AG04450 (cell line): Measurements from ENCODE around the gene PALLD. TPM values are rescaled to one million over a fixed set of nuclear protein-coding genes. Genes with fewer than 3 reads are reported as not detected.

Experiments used
- CTCF ChIA-PET: fragments of 300-600, 350-600 bp; formaldehyde crosslinking; extraction: SDS; loops from one replicate; lab custom pipeline; 2022; ENCODE audit warnings: antibody characterized with exemption, inconsistent platforms; lab: Charles Lee
- POLR2A ChIA-PET: fragments of 350-600 bp; formaldehyde crosslinking; extraction: SDS; loops from one replicate; lab custom pipeline; 2021; ENCODE audit warnings: antibody characterized with exemption, inconsistent platforms; lab: Yijun Ruan, JAX
- DNase-seq: peaks from one replicate; pipeline ENCODE4 v3.0.0-alpha.2; 2011; ENCODE audit warnings: low read depth, low spot score
- H3K27ac ChIP-seq: one replicate; pipeline ENCODE4 v1.5.1; 2012; ENCODE audit warnings: low read depth, low read length, control low read depth
- H3K27me3 ChIP-seq: one replicate; pipeline ENCODE4 v1.6.0; 2012; ENCODE audit warnings: low read length; ENCODE audit not compliant: control insufficient read depth, insufficient read depth
- H3K4me3 ChIP-seq: 2 replicates; pipeline ENCODE4 v1.5.1; 2011; ENCODE audit warnings: mild to moderate bottlenecking, low read depth, low read length, control low read depth
- H3K9me3 ChIP-seq: 2 replicates; pipeline ENCODE4 v1.5.1; 2012; ENCODE audit warnings: low read length; ENCODE audit not compliant: control insufficient read depth, insufficient read depth
- polyA plus RNA-seq: library from polyadenylated mRNA; depleted of rRNA; stranded (reverse); fragments of >200 nt; gene quantifications from 2 replicates; pipeline ENCODE4 v1.2.3, GENCODE V29; 2011
- TF ChIP-seq, protein P1 (sequence below): IDR thresholded peaks from 2 replicates; pipeline ENCODE4 v1.5.1; 2011; ENCODE audit warnings: low read depth, low read length, control low read depth, inconsistent platforms

The PALLD gene
- polyA plus RNA-seq, 1 experiment: 159 TPM

DNA sequence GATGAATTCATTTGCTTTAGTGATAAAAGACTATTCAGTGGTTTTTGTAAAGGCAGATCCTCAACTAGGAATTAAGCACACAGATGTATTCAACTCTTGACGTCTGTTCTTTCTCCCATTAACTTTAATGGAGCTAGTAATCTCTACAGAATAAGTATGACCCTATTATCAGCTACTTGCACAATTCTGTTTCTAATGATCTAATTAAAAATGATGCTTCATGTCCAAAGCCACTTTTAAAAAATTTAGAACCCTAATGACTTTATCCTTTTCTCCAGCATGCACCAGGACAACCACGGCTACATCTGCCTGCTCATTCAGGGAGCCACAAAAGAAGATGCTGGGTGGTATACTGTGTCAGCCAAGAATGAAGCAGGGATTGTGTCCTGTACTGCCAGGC lies 427.8 kb downstream of the PALLD start:
- POLR2A ChIA-PET: no interaction called here
- H3K27me3 ChIP-seq: no peaks in the 10 kb centered on the region
- no peak for DNase-seq
- TF ChIP-seq, protein P1, sequence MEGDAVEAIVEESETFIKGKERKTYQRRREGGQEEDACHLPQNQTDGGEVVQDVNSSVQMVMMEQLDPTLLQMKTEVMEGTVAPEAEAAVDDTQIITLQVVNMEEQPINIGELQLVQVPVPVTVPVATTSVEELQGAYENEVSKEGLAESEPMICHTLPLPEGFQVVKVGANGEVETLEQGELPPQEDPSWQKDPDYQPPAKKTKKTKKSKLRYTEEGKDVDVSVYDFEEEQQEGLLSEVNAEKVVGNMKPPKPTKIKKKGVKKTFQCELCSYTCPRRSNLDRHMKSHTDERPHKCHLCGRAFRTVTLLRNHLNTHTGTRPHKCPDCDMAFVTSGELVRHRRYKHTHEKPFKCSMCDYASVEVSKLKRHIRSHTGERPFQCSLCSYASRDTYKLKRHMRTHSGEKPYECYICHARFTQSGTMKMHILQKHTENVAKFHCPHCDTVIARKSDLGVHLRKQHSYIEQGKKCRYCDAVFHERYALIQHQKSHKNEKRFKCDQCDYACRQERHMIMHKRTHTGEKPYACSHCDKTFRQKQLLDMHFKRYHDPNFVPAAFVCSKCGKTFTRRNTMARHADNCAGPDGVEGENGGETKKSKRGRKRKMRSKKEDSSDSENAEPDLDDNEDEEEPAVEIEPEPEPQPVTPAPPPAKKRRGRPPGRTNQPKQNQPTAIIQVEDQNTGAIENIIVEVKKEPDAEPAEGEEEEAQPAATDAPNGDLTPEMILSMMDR: no peak
- CTCF ChIA-PET: interaction anchor here (0.5 to 4.9 kb wide), 29 partner anchors 9 to 745 kb away, joined by 3 to 74 read pairs (median 5); no protein-coding TSS in a partner anchor
- no peak overlapping the region for H3K27ac ChIP-seq
- H3K9me3 ChIP-seq: no peaks in the 10 kb centered on the region
- H3K4me3 ChIP-seq: no peak overlapping the region

DNA sequence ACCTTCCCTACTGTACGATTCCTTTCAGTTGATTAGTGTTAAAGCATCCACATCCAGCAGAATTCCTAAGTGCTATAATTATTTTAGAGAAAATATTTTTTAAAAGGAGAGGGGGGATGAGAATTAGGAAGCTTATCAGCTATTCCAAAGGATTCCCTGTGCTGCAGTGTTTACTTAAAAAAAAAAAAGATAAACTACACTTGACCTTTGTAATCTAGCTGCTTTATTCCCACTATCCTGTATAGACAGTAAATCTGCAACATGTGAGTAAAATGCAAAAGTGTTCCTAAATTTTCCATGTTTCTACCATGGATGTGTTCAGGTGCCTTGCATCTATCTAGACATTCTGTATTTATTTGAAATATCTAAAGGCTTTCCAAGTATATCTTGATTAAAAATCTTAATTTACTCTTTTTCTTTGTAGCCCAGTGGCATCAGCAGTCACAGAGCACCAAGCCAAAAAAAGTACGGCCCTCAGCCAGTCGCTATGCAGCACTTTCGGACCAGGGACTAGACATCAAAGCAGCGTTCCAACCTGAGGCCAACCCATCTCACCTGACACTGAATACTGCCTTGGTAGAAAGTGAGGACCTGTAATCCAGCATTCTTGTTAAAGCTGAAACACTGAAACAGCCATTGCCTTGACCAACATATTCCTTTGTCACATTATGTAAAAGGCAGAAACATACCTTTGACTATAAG lies 429.1 kb downstream of the PALLD start:
- DNase-seq: no peak
- ChIA-PET CTCF (interaction anchor here (0.6 kb wide), 1 partner anchor 560 kb away, joined by 3 read pairs; no protein-coding TSS in a partner anchor), POLR2A (no interaction called here)
- Histone ChIP-seq H3K4me3 (no peak overlapping the region), H3K27me3 (no peaks in the 10 kb centered on the region), H3K9me3 (peaks cover 6% of the 10 kb centered on the region), H3K27ac (no peak overlapping the region)
- TF ChIP-seq, protein P1: no peak

DNA sequence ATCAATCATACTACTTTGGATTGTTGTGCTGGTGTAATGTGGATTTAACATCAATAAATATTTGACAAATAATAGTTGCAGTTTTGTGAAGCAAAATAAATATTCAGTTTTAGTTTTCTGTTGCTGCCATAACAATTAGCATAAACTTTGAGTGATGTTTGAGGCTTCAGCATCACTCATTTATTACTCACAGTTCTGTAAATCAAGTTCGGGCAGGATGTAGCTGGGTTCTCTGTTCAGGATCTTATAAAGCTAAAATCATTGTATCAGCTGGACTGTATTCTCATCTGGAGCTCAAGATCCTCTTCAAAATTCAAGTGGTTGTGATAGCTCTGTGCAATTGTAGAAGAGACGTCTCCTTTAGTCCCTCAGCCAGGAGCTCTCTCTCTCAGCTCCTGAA lies 431.5 kb downstream of the PALLD start:
- peaks cover 15% of the 10 kb centered on the region for H3K9me3 ChIP-seq
- H3K27me3 ChIP-seq: no peaks in the 10 kb centered on the region
- no peak for DNase-seq
- H3K27ac ChIP-seq: no peak overlapping the region
- H3K4me3 ChIP-seq: no peak overlapping the region
- ChIA-PET POLR2A (no interaction called here), CTCF (interaction anchor here (1.7 kb wide), 2 partner anchors 557 to 565 kb away, joined by 6 to 7 read pairs; no protein-coding TSS in a partner anchor)
- TF ChIP-seq, protein P1: no peak

DNA sequence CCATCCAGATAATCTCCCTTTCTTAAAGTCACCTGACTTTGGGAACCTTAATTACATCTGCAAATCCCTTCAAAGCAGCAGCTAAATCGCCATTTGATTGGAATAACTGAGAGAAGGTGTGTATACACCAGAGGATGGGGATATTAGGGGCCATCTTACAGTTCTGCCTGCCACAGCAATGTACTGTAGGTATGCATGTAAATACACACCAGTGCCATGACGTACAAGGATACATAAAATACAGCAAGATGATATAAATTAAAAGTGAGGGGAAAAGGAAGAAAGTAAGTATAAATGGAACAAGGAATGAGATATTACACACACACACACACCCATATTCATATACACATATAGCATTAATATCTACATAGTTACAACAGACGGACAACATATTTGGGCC lies 432.0 kb downstream of the PALLD start:
- peaks cover 15% of the 10 kb centered on the region for H3K9me3 ChIP-seq
- DNase-seq: no peak
- no peaks in the 10 kb centered on the region for H3K27me3 ChIP-seq
- ChIA-PET POLR2A (no interaction called here), CTCF (interaction anchor here (1.1 to 2.0 kb wide), 4 partner anchors 8 to 565 kb away, joined by 6 to 10 read pairs (median 8); partner anchors contain the start of gene CBR4)
- H3K27ac ChIP-seq: no peak overlapping the region
- no peak overlapping the region for H3K4me3 ChIP-seq
- TF ChIP-seq, protein P1: no peak

DNA sequence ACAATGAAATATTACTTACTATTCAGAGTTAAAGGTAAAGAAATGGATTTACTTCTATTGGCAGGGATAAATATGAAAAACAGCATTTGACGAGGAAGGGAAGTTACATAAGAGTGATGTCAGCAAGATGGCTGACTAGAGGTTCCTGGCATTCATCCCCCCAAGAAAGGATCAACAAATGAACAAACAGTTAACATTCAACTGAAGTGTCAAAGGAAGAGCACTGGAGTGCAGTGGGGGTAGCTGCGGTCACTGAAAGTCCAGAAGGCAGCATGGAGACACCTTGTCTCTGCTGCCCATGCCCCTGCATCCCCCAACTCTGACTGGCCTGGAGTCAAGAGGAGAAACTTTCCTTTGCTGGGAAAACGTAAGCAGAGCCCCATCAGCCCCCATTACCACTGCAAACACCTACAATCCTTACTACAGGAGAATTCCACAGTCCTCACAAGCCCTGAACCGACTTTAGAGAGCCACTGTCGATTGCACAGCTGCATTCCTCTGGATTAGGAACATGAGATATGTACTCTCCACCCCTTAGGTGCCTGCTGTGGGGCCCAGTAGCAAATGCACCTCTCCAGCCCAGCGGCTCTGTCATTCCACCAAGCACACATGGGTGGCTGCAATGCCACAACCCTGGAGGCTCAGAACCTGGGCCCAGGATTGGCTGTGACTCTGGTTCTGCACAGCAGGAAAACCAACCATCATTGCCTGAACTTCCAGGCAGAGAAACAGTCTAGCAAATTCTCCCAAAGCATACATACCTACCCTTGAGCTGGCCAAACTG lies 433.8 kb downstream of the PALLD start:
- Histone ChIP-seq H3K9me3 (peaks cover 21% of the 10 kb centered on the region), H3K27me3 (no peaks in the 10 kb centered on the region), H3K27ac (no peak overlapping the region), H3K4me3 (no peak overlapping the region)
- DNase-seq: no peak
- ChIA-PET CTCF (interaction anchor here (0.5 to 2.0 kb wide), 3 partner anchors 10 to 555 kb away, joined by 4 to 10 read pairs (median 4); no protein-coding TSS in a partner anchor), POLR2A (no interaction called here)
- TF ChIP-seq, protein P1: no peak
